Calu3 (cell line): ENCODE data around the gene ENDOD1. TPM values are rescaled to one million over a fixed set of nuclear protein-coding genes. Genes with fewer than 3 reads are reported as not detected.
"Not testable (repeated sequence)": the region's sequence is repeated elsewhere in the genome, so short reads cannot be mapped to it uniquely, and the experiment has no call there.

Experiments used
- BruUV-seq: library from RNA; stranded (reverse); fragments of 400-500 nt; replicated peaks from 2 replicates; lab custom pipeline; 2021; lab: Mats Ljungman, UMichigan
- CTCF ChIA-PET: fragments of 300-600 bp; sonication (Branson Sonifier 250); formaldehyde crosslinking; loops from one replicate; lab custom pipeline; 2022; ENCODE audit warnings: antibody characterized with exemption; lab: Charles Lee
- DNase-seq: peaks from one replicate; pipeline ENCODE4 v3.0.0; 2022
- H3K27ac Mint-ChIP-seq: one replicate; pipeline ENCODE4 v1.8.0; 2022; ENCODE audit warnings: mixed read lengths; ENCODE audit not compliant: unreplicated experiment
- H3K27me3 Mint-ChIP-seq: one replicate; pipeline ENCODE4 v1.8.0; 2022; ENCODE audit warnings: mixed read lengths; ENCODE audit not compliant: unreplicated experiment
- H3K36me3 Mint-ChIP-seq: one replicate; pipeline ENCODE4 v1.8.0; 2022; ENCODE audit warnings: mild to moderate bottlenecking, moderate library complexity, mixed read lengths; ENCODE audit not compliant: insufficient read depth, unreplicated experiment
- H3K4me1 Mint-ChIP-seq: one replicate; pipeline ENCODE4 v1.8.0; 2022; ENCODE audit warnings: mild to moderate bottlenecking, low read depth, mixed read lengths; ENCODE audit not compliant: unreplicated experiment
- H3K4me3 Mint-ChIP-seq: one replicate; pipeline ENCODE4 v1.8.0; 2022; ENCODE audit warnings: mild to moderate bottlenecking, low read depth, moderate library complexity, mixed read lengths; ENCODE audit not compliant: unreplicated experiment
- H3K9me3 Mint-ChIP-seq: one replicate; pipeline ENCODE4 v1.8.0; 2022; ENCODE audit warnings: low read depth, mixed read lengths; ENCODE audit not compliant: unreplicated experiment
- CTCF ChIP-seq: fragments of 200-600 bp; IDR thresholded peaks from one replicate; pipeline ENCODE4 v1.8.0; 2022; ENCODE audit warnings: antibody characterized with exemption; ENCODE audit not compliant: unreplicated experiment
- intact Hi-C: fragments of 100-400 bp; cut with micrococcal nuclease; formaldehyde crosslinking; loops from one replicate; pipeline ENCODE4 v1.10.0; 2022; ENCODE audit not compliant: unreplicated experiment
- total RNA-seq: library from RNA; stranded (reverse); gene quantifications from 2 replicates; pipeline ENCODE4 v1.2.3, GENCODE V29; 2022

ENDOD1 gene
- total RNA-seq, 1 experiment from 2014 or later = 29.4 TPM

GRCh38 chr11:95108159-95108611, 18.5 kb downstream of the ENDOD1 start:
- TSS peak; percentile 74 for BruUV-seq
- H3K36me3 Mint-ChIP-seq = peaks cover 16% of the 10 kb centered on the region
- peaks cover 32% of the 10 kb centered on the region for H3K4me1 Mint-ChIP-seq
- peak overlapping the region; percentile 82 for H3K27ac Mint-ChIP-seq
- TF ChIP-seq CTCF = no peak
- DNase-seq = peak; percentile 54
- intact Hi-C loops = no loop called here
- no peaks in the 10 kb centered on the region for H3K27me3 Mint-ChIP-seq
- H3K9me3 Mint-ChIP-seq = no peaks in the 10 kb centered on the region
- peak overlapping the region; percentile 61 for H3K4me3 Mint-ChIP-seq
- CTCF ChIA-PET = interaction anchor here (0.6 to 1.3 kb wide), 8 partner anchors 9 to 40 kb away, joined by 3 to 6 read pairs (median 4); partner anchors contain the start of gene ENDOD1

GRCh38 chr11:95108671-95109551, 19.3 kb downstream of the ENDOD1 start:
- H3K4me3 Mint-ChIP-seq = peak overlapping the region; percentile 61
- H3K9me3 Mint-ChIP-seq = no peaks in the 10 kb centered on the region
- BruUV-seq = no TSS peak

DNA sequence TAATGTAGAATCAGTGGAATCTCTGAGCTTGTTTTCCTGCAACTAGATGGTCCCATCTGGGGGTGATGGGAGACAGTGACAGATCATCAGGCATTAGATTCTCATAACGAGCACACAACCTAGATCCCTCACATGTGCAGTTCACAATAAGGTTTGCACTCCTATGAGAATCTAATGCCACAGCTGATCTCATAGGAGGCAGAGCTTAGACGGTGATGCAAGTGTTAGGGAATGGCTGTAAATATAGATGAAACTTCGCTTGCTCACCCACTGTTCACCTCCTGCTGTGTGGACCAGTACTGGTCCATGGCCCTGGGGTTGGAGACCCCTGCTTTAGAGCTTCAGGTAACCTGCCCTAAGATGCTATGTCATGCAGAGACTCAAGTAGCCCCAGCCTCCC, 21.8 kb downstream of the ENDOD1 start:
- CTCF ChIA-PET, BruUV-seq, intact Hi-C loops, H3K9me3 Mint-ChIP-seq, DNase-seq, H3K27ac Mint-ChIP-seq, H3K4me3 Mint-ChIP-seq, H3K27me3 Mint-ChIP-seq: not testable (repeated sequence)
- Mint-ChIP-seq H3K4me1 (peaks cover 32% of the 10 kb centered on the region), H3K36me3 (peaks cover 16% of the 10 kb centered on the region)

More at GRCh38 chr11:95108671-95109551, 19.3 kb downstream of the ENDOD1 start:
- DNase-seq = no peak
- Mint-ChIP-seq H3K27me3 (no peaks in the 10 kb centered on the region), H3K27ac (peak overlapping the region; percentile 82), H3K36me3 (peaks cover 16% of the 10 kb centered on the region), H3K4me1 (peaks cover 32% of the 10 kb centered on the region)
- CTCF ChIA-PET = interaction anchor here (0.7 to 1.3 kb wide), 6 partner anchors 10 to 33 kb away, joined by 3 to 6 read pairs (median 4); partner anchors contain the start of gene ENDOD1
- no peak for TF ChIP-seq CTCF
- intact Hi-C loops = no loop called here

GRCh38 chr11:95111923-95112540, 22.4 kb downstream of the ENDOD1 start:
- no peak overlapping the region for H3K27ac Mint-ChIP-seq

More at GRCh38 chr11:95111923-95112540, 22.4 kb downstream of the ENDOD1 start:
- H3K4me1 Mint-ChIP-seq = peaks cover 32% of the 10 kb centered on the region
- intact Hi-C loops = no loop called here
- H3K27me3 Mint-ChIP-seq = no peaks in the 10 kb centered on the region
- BruUV-seq = no TSS peak
- TF ChIP-seq CTCF = no peak
- H3K4me3 Mint-ChIP-seq = no peak overlapping the region
- H3K9me3 Mint-ChIP-seq = no peaks in the 10 kb centered on the region
- peaks cover 16% of the 10 kb centered on the region for H3K36me3 Mint-ChIP-seq
- no peak for DNase-seq
- CTCF ChIA-PET = no interaction called here
